Natural killer cell treated with Interleukin-12 subunit alpha and Interleukin-12 subunit beta and Interleukin-15 and Interleukin-18, amount 100 ng/mL, for 72 hours (primary cell): Measurements from ENCODE around the gene DHX58. TPM values are rescaled to one million over a fixed set of nuclear protein-coding genes. Genes with fewer than 3 reads are reported as not detected.

ENCODE experiments used
- ATAC-seq, 2 donors: fragments of 150-1000 bp; cut with Tn5 transposase in 1 of 2; sonication (Bioruptor Pico), chemical (Tn5 transposase) in 1 of 2; 2 replicates each; pipeline ENCODE4 v1.10.0; 2021
- DNase-seq: peaks from one replicate; pipeline ENCODE4 v3.0.0; 2022; ENCODE audit warnings: low spot score
- H3K27ac Mint-ChIP-seq, 2 donors: 1 replicate in 1 of 2; 2 replicates in 1 of 2; pipeline ENCODE4 v1.8.0; 2022; ENCODE audit warnings: mixed read lengths in 2 of 2, mild to moderate bottlenecking in 1 of 2, moderate library complexity in 1 of 2
- H3K27me3 Mint-ChIP-seq, 2 donors: 1 replicate in 1 of 2; 2 replicates in 1 of 2; pipeline ENCODE4 v1.8.0; 2022; ENCODE audit warnings: mixed read lengths in 2 of 2
- H3K36me3 Mint-ChIP-seq: one replicate; pipeline ENCODE4 v1.8.0; 2022; ENCODE audit warnings: mixed read lengths
- H3K4me1 Mint-ChIP-seq, 2 donors: 1 replicate in 1 of 2; 2 replicates in 1 of 2; pipeline ENCODE4 v1.8.0; 2022; ENCODE audit warnings: low read depth in 2 of 2, mixed read lengths in 2 of 2, mild to moderate bottlenecking in 1 of 2
- H3K4me3 Mint-ChIP-seq: one replicate; pipeline ENCODE4 v1.8.0; 2022; ENCODE audit warnings: mixed read lengths
- H3K9me3 Mint-ChIP-seq: 2 replicates; pipeline ENCODE4 v1.8.0; 2022; ENCODE audit warnings: mixed read lengths
- total RNA-seq, 2 donors: library from RNA; stranded (reverse); gene quantifications; one replicate each; pipeline ENCODE4 v1.2.3, GENCODE V29; 2022

Gene DHX58
- total RNA-seq, 2 donors from 2014 or later: 7.0 to 7.6 TPM

GRCh38 chr17:42055496-42055895 lies 57.0 kb downstream of the DHX58 start:
- Mint-ChIP-seq H3K4me1 (peaks cover 4 to 5% of the 10 kb centered on the region in 2 donors), H3K27ac (no peak overlapping the region), H3K9me3 (no peaks in the 10 kb centered on the region), H3K36me3 (no peaks in the 10 kb centered on the region), H3K27me3 (peaks cover 25 to 26% of the 10 kb centered on the region in 2 donors), H3K4me3 (no peak overlapping the region)
- DNase-seq (no peak), ATAC-seq (no peak)

DNA sequence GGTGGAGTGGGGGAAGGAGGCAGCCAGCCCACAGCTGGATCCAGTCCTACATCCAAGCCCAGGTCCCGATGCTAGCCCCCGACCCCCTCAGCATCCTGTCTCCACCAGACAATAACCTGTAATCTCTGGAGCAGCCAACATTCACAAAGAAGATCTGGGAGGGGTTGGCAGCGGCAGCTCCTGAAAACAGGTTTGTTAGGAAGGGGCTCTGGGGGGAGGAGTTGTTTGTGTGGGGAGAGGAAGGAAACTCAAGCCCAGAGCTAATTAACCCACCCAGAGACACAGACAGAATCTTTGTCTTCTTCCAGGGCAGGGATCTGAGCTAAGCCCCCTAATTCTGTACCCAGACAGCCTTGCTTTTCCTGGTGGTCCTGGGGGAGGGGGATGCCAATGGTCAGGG lies 57.5 kb downstream of the DHX58 start:
- Mint-ChIP-seq H3K36me3 (no peaks in the 10 kb centered on the region), H3K27me3 (peaks cover 25 to 26% of the 10 kb centered on the region in 2 donors), H3K27ac (no peak overlapping the region)

GRCh38 chr17:42053731-42054500 lies 58.6 kb downstream of the DHX58 start:
- no peak overlapping the region for H3K27ac Mint-ChIP-seq
- no peak overlapping the region for H3K4me3 Mint-ChIP-seq
- peaks cover 31 to 32% of the 10 kb centered on the region in 2 donors for H3K27me3 Mint-ChIP-seq

More for the DNA sequence above, 57.5 kb downstream of the DHX58 start:
- Mint-ChIP-seq H3K9me3 (no peaks in the 10 kb centered on the region), H3K4me3 (no peak overlapping the region), H3K4me1 (peaks cover 4 to 5% of the 10 kb centered on the region in 2 donors)
- no peak for ATAC-seq
- no peak for DNase-seq

GRCh38 chr17:42052346-42052877 lies 60.1 kb downstream of the DHX58 start:
- no peak for DNase-seq
- no peaks in the 10 kb centered on the region for H3K9me3 Mint-ChIP-seq
- peaks cover 36 to 39% of the 10 kb centered on the region in 2 donors for H3K27me3 Mint-ChIP-seq
- no peaks in the 10 kb centered on the region for H3K36me3 Mint-ChIP-seq
- H3K27ac Mint-ChIP-seq: no peak overlapping the region
- ATAC-seq: no peak
- H3K4me3 Mint-ChIP-seq: no peak overlapping the region
- peaks cover 4 to 5% of the 10 kb centered on the region in 2 donors for H3K4me1 Mint-ChIP-seq

More at GRCh38 chr17:42053731-42054500, 58.6 kb downstream of the DHX58 start:
- ATAC-seq: no peak
- H3K9me3 Mint-ChIP-seq: no peaks in the 10 kb centered on the region
- no peak for DNase-seq
- H3K36me3 Mint-ChIP-seq: no peaks in the 10 kb centered on the region
- H3K4me1 Mint-ChIP-seq: peaks cover 4 to 5% of the 10 kb centered on the region in 2 donors

- peaks cover 4 to 5% of the 10 kb centered on the region in 2 donors for H3K4me1 Mint-ChIP-seq
- H3K9me3 Mint-ChIP-seq: no peaks in the 10 kb centered on the region
- H3K4me3 Mint-ChIP-seq: peak overlapping the region; percentile 30
- H3K36me3 Mint-ChIP-seq: no peaks in the 10 kb centered on the region
- ATAC-seq: no peak
- H3K27ac Mint-ChIP-seq: no peak overlapping the region
- DNase-seq: no peak
- peaks cover 36 to 39% of the 10 kb centered on the region in 2 donors for H3K27me3 Mint-ChIP-seq
Measured at GRCh38 chr17:42051645-42052044, 60.9 kb downstream of the DHX58 start.

Other genes with a start within 250 kb of the DHX58 start
- gene KLHL11, start 247.3 kb downstream of the DHX58 start, total RNA-seq: 10 to 100 TPM; 14.9 to 15.7 TPM
- 100 to 1,000 TPM; 200 to 243 TPM for gene ACLY, start 193.8 kb downstream of the DHX58 start, total RNA-seq
- gene ODAD4, start 182.1 kb downstream of the DHX58 start, total RNA-seq: 1 to 10 TPM in 1 of 2 donors, under 1 TPM in 1; 0.12 to 1.0 TPM
- 10 to 100 TPM; 55.6 to 81.9 TPM for gene CNP, start 145.9 kb downstream of the DHX58 start, total RNA-seq
- gene DNAJC7, start 95.3 kb downstream of the DHX58 start, total RNA-seq: 100 to 1,000 TPM; 119 to 137 TPM
- gene NKIRAS2, start 92.6 kb downstream of the DHX58 start, total RNA-seq: 10 to 100 TPM; 27.8 to 28.7 TPM
- not detected for gene C17orf113, start 62.1 kb downstream of the DHX58 start, total RNA-seq
- not detected for gene ZNF385C, start 14.2 kb downstream of the DHX58 start, total RNA-seq
- gene KAT2A, start 8.7 kb upstream of the DHX58 start, total RNA-seq: 10 to 100 TPM; 16.5 to 56.5 TPM
- not detected for gene HSPB9, start 10.1 kb upstream of the DHX58 start, total RNA-seq
- gene RAB5C, start 42.3 kb upstream of the DHX58 start, total RNA-seq: 10 to 100 TPM; 67.4 to 73.7 TPM
- 1 to 10 TPM in 1 of 2 donors, under 1 TPM in 1; 0.33 to 2.5 TPM for gene KCNH4, start 68.4 kb upstream of the DHX58 start, total RNA-seq
- gene HCRT, start 72.7 kb upstream of the DHX58 start, total RNA-seq: not detected
- gene GHDC, start 81.8 kb upstream of the DHX58 start, total RNA-seq: 10 to 100 TPM; 13.2 to 17.5 TPM
- gene STAT5B, start 163.7 kb upstream of the DHX58 start, total RNA-seq: 100 to 1,000 TPM; 131 to 209 TPM
- 100 to 1,000 TPM; 187 to 392 TPM for gene STAT5A, start 175.8 kb upstream of the DHX58 start, total RNA-seq